ENCODE measurements around the gene SDK1.

SDK1 gene

GRCh38 chr7:4129481-4130122, 828.5 kb downstream of the SDK1 start:
- DNase-seq = no peak

DNA sequence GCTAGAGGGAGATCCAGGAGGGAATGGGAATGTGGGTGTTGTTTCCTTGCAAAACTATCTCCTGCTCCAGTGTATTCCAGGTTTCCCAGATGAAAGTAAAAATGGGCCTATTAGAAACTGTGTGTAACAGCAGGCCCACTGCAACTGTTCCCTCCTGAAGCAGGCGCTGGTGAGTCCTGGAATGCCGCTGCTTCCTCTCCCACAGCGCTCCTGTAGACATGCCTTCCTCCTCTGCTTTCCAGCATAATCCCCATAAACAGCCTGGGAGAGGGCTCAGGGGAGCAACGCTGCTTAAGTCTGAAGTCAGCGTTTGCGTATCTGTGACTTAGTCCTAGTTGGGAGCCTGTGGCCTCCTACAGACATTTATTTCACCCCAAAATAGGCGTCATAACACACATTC, 830.0 kb downstream of the SDK1 start:
- no peak for DNase-seq

- DNase-seq = no peak
Measured at GRCh38 chr7:4132221-4132620, 831.2 kb downstream of the SDK1 start.

- no peak for DNase-seq
Measured at GRCh38 chr7:4133491-4134044, 832.5 kb downstream of the SDK1 start.

- DNase-seq = no peak
Measured at GRCh38 chr7:4134204-4134603, 833.2 kb downstream of the SDK1 start.

DNA sequence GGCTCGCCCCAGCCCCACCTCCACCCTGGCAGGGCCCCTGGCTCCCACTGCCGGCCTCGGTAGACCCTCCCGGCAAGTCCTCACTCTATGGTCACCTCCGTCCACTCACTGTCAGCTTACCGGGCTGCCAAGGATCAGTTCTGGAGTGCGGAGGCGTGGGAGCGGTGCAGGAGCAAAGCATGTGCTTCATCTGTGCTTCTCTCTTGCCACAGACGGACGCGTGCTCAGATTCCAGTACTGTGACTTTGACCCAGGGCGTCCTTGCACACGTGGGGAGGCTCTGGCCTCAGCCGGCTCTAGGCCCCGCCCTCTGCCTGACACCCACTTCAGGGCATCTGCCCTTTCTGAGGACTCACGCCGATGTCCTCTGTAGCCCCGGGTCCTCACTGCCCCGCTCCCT, 833.6 kb downstream of the SDK1 start:
- DNase-seq = no peak

- no peak for DNase-seq
Measured at GRCh38 chr7:4135301-4135700, 834.2 kb downstream of the SDK1 start.

DNA sequence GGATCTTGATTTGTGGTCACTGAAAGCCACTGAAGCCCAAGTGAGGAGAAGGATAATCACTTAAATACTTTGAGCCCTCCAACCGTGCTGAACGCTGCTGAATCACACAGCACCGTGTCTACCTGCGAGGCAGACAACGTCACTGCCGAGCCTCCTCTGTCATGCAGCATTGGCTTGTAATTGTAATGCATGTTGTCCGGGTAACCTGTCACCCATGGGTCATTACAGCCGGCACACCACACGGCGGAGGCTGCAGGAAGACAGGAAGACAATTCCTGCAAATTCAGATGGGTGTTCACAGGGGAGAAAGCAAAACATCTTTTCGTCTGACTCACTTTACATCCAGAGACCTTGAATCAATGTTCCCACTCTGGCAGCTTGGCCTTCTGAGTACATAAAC, 835.0 kb downstream of the SDK1 start:
- no peak for DNase-seq

- DNase-seq = no peak
Measured at GRCh38 chr7:4136501-4137110, 835.6 kb downstream of the SDK1 start.

DNA sequence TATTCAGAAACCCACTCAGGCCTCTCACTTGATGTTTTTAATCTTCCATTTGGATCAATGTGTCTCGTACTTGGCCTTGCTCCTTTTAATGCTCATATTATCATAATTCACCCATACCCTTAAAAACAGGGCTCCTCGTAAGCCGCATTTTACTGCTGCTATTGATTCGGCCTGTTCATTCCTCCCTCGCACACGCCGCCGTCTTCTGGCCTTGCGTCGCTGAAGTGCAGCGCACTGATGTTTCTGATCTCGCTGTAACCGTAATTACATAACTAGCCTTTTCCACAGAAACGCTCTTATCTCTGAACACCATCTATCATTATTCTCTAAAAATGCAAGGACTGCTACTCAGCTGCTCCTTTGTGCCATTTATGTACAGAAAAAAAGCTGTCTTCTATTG, 836.5 kb downstream of the SDK1 start:
- DNase-seq = no peak

DNA sequence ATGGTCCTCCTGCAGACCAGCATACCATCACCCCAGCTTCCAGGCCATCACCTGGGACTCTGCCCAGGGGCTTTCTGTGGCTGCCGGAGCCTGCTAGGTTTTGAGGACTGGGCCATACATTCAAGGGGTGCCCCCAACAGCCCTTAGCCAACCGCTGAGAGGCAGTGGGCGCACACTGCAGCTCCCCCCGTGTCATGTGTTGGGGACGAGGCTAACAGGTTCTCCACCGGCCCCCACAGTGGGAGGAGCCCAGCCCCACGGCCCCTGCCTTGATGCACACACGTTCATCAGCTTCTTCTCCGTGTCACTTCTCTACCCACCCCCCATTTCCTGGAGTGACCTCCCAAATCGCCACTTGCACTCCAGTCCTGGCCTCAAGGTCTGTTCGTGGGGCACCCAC, 837.8 kb downstream of the SDK1 start:
- no peak for DNase-seq

GRCh38 chr7:4139656-4140625, 838.9 kb downstream of the SDK1 start:
- no peak for DNase-seq

- DNase-seq = no peak
Measured at GRCh38 chr7:4140933-4141332, 839.9 kb downstream of the SDK1 start.

GRCh38 chr7:4143006-4143405, 842.0 kb downstream of the SDK1 start:
- no peak for DNase-seq

- DNase-seq = no peak
Measured at GRCh38 chr7:4143511-4144171, 842.6 kb downstream of the SDK1 start.

- DNase-seq = no peak
Measured at GRCh38 chr7:4144172-4144701, 843.2 kb downstream of the SDK1 start.

DNA sequence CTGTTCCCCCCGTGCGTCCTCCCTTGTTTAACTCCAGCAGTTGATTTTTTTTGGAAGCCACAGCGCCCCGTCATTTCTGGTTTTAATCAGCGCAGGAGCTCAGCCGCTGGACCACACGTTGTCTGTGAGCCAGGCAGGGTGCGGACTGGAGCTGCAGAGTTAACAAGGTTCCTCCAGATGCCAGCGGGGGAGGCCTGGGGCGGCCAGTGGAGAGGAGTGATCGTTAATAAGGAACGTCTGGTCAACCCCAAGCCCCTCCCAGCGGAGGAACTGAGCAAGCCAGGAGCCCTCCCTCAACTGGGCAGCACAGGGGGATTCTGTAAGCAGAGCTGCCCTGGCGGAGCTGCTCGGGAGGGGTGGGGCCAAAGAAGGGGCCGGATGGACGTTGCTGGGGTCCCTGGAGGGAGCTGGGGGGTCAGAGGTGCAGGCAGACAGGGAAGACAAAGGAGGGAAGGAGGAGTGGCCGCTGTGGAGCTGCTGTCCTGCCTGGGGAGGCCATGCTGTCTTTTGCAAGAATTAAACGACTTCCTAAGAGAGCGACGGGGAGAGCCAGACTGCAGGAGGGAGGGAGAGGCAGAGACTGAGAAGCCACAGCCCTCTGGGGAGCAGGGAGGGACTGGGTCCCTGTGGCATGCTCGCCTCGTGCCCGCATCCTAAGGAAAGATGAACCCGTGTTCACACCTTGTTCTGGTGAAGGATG, 843.9 kb downstream of the SDK1 start:
- no peak for DNase-seq

GRCh38 chr7:4145576-4145975, 844.5 kb downstream of the SDK1 start:
- no peak for DNase-seq

GRCh38 chr7:4147926-4148620, 847.0 kb downstream of the SDK1 start:
- DNase-seq = no peak

DNA sequence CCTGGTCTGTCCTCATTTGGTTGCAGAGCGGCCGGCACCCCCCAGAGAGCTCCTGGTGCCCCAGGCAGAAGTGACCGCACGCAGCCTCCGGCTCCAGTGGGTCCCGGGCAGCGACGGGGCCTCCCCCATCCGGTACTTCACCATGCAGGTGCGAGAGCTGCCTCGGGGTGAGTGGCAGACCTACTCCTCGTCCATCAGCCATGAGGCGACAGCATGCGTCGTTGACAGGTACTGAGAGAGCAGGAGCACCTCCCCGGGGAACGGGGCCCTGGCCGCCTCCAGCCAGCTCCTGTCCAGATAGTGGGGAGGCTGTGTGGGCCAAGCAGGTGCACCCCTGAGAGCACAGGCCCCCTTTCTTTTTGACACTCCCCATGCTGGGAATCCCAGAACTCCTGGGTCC, 848.2 kb downstream of the SDK1 start:
- DNase-seq = no peak

GRCh38 chr7:4149645-4150044, 848.6 kb downstream of the SDK1 start:
- no peak for DNase-seq

Data from CD4-positive, alpha-beta T cell treated with Interleukin-6 for 4 hours (primary cell).